WI38 (cell line): ENCODE measurements around the gene SLC13A3.

ENCODE experiments used
- H3K4me3 ChIP-seq: 2 replicates; pipeline ENCODE4 v1.5.1; 2011; ENCODE audit warnings: low read depth, mild to moderate bottlenecking, control low read depth, low read length
- CTCF ChIP-seq: IDR thresholded peaks from 2 replicates; pipeline ENCODE4 v1.5.1; 2012; ENCODE audit warnings: low read depth, mild to moderate bottlenecking, control low read depth, low read length

Gene SLC13A3

GRCh38 chr20:46695892-46696291 lies 44.6 kb upstream of the SLC13A3 start:
- TF ChIP-seq CTCF: no peak
- H3K4me3 ChIP-seq: no peak overlapping the region

GRCh38 chr20:46694484-46694883 lies 43.2 kb upstream of the SLC13A3 start:
- H3K4me3 ChIP-seq: no peak overlapping the region
- no peak for TF ChIP-seq CTCF

GRCh38 chr20:46691196-46691595 lies 39.9 kb upstream of the SLC13A3 start:
- no peak overlapping the region for H3K4me3 ChIP-seq
- TF ChIP-seq CTCF: no peak

- H3K4me3 ChIP-seq: peak overlapping the region; percentile 87
- TF ChIP-seq CTCF: no peak
Observed at GRCh38 chr20:46690219-46691106, 39.2 kb upstream of the SLC13A3 start.

GRCh38 chr20:46689754-46690085 lies 38.5 kb upstream of the SLC13A3 start:
- peak overlapping the region; percentile 87 for H3K4me3 ChIP-seq
- no peak for TF ChIP-seq CTCF

- TF ChIP-seq CTCF: no peak
- H3K4me3 ChIP-seq: peak within 1 kb of the TSS; percentile 87
Observed at GRCh38 chr20:46689082-46689753, 38.0 kb upstream of the SLC13A3 start, which contains the start of gene TP53RK. TP53RK (minus strand) TSS chr20:46689444; CDS start chr20:46689414, 30 bp downstream.
